HG03196 (cell line): ENCODE results near the gene ANKIB1.
"Not testable (repeated sequence)": the region's sequence is repeated elsewhere in the genome, so short reads cannot be mapped to it uniquely, and the experiment has no call there.

Source experiments
- ATAC-seq: cut with Tn5 transposase; IDR thresholded peaks from one replicate; pipeline ENCODE4 v1.9.1; 2021; ENCODE audit not compliant: unreplicated experiment

The ANKIB1 gene

DNA sequence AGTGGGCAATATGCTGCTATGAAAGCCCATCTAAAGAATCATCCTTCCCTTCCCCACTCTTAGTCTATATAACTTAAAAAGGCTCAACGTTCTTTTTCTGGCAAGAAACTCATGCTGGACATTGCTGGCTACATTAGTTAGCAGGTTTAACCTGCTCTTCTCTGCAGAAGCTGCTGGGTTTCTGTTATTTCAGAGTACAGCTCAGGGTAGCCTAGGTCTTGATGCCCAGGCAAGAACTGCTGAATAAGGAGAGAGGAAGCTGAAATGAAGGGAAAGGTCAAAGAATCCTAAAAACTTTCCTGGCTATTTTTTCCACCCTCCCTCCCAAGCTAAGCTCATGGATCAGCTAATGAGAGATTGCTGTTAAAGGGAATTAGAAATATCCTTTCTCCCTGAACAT is 79.4 kb downstream of the ANKIB1 start:
- no peak for ATAC-seq

- ATAC-seq, result no peak
Measured at GRCh38 chr7:92325858-92326257, 80.1 kb downstream of the ANKIB1 start.

- ATAC-seq, result no peak
Measured at GRCh38 chr7:92330835-92331438, 85.2 kb downstream of the ANKIB1 start.

DNA sequence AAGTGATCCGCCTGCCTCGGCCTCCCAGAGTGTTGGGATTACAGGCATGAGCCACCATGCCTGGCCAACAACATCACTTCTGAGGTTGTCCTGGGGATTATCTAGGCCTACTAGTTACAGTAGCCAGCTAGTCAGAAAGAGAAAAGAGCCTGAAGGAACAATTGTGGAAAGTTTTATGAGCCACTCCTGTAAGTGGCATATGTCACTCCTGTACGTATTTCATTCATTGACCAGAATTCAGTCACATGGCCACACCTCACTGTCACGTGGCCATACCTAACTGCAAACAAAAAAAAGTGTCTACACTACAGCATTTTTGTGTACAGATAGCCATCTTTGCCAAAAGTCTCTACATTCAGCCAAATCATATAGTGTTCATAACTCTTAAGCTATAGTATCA is 85.7 kb downstream of the ANKIB1 start:
- no peak for ATAC-seq

DNA sequence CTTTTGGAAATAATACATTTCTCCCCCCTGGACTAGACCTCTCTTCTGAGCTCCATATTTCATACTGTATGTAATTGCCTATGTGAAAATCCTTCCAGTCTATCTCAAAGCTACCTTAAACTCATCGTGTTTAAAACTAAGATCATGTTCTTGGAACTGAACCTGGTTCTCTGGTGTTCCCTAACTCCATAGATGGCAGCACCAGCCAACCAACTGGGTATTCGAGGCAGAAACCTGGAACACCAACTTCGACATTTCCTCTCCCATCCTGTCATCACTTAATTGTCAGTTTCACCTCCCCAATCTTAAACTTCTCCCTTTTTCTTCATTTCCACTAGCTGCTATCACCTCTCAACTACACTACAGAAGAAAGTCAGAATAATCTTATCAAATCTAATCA is 87.0 kb downstream of the ANKIB1 start:
- no peak for ATAC-seq

GRCh38 chr7:92333866-92334265 is 88.1 kb downstream of the ANKIB1 start:
- ATAC-seq, result no peak

- ATAC-seq, result no peak
Measured at GRCh38 chr7:92335574-92335973, 89.8 kb downstream of the ANKIB1 start.

DNA sequence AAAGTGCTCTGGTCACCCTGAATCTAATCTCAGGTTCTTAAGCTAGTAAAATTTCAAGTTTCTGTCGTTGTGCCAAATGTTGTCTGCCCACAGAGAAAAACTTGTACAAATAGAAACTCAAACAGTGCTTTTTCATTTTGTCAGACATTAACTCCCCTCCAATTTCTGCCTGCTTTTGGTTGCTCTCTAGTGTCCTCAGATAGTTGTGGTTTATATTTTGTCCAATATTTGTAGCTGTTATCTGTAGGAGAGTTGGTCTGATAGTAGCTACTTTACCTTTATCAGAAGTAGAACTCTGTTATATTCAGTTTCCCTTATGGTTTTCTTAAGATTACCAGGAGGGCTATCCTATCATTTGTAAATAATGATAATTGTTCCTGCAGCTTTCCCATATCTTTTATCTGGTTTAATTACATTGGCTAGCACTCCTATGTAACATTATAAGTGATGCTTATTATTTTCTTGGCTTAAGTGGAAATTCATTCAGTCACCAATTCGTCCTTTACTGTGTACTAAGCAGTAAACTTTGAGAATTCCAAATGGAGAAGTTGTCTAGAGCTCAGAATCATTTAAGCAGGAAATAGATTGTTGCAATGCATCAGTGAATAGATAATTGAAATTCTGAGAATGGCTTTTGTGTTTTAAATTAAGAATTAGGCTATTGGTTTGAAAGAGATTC is 91.0 kb downstream of the ANKIB1 start:
- no peak for ATAC-seq

GRCh38 chr7:92340016-92340415 is 94.2 kb downstream of the ANKIB1 start:
- no peak for ATAC-seq

GRCh38 chr7:92343714-92344113 is 97.9 kb downstream of the ANKIB1 start:
- ATAC-seq, result no peak

DNA sequence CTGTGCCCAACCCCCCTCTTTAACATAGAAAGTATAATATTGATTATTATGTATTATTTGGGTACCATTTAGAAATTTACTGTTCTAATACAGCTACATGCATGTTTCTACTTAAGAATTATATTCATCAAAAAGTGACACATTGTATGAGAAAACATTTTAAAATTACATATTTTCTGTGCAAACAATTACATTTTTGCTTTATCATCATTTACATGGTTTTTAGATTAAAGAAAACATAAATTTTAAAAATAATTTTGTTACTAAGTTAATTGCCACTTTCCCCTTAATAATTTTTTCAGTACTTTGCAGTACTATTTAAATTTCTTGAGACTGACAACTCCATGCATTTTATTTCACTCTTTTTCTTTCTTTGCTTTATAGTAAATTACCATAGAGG is 106.2 kb downstream of the ANKIB1 start:
- ATAC-seq, result no peak

- no peak for ATAC-seq
Measured at GRCh38 chr7:92354214-92354613, 108.4 kb downstream of the ANKIB1 start.

- no peak for ATAC-seq
Measured at GRCh38 chr7:92356406-92356805, 110.6 kb downstream of the ANKIB1 start.

GRCh38 chr7:92357260-92357659 is 111.5 kb downstream of the ANKIB1 start:
- no peak for ATAC-seq

GRCh38 chr7:92359179-92359578 is 113.4 kb downstream of the ANKIB1 start:
- not testable (repeated sequence) for ATAC-seq

GRCh38 chr7:92359801-92360200 is 114.0 kb downstream of the ANKIB1 start:
- no peak for ATAC-seq

- no peak for ATAC-seq
Measured at GRCh38 chr7:92360387-92360786, 114.6 kb downstream of the ANKIB1 start.

DNA sequence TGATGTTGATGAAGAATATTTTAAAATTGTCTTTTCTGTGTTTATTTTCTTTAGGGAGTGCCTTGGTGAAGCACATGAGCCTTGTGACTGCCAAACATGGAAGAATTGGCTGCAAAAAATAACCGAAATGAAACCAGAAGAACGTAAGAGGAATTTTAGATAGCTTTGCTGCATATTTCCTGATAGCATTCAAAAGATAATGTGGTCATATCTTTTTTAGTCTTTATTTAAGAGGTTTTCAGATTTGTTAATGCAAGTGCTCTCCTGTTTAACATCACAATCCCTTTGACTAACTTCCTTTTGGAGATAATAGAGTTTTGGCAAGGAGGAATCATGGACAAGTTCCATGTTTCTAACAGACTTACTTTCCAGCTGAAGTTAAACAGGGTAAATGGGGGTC is 116.4 kb downstream of the ANKIB1 start:
- no peak for ATAC-seq

DNA sequence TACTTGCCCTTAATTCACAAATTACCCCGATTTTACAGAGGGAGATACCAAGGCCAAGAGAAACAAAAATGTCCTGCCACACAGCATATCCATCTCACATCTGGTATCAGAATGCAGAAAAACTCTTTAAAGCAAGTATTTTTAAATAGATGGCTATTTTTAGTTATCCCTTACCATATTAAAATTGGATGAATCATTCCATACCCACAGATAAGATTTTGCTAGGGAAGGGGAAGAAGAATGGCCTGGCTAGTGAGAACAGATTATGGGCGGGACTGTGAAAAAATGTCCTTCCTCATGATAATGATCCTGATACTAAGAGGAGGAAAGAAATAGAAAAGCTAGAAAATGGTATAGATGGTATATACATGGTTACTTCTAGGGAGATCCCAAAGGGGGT is 121.0 kb downstream of the ANKIB1 start:
- ATAC-seq, result no peak

GRCh38 chr7:92368741-92369140 is 123.0 kb downstream of the ANKIB1 start:
- no peak for ATAC-seq

DNA sequence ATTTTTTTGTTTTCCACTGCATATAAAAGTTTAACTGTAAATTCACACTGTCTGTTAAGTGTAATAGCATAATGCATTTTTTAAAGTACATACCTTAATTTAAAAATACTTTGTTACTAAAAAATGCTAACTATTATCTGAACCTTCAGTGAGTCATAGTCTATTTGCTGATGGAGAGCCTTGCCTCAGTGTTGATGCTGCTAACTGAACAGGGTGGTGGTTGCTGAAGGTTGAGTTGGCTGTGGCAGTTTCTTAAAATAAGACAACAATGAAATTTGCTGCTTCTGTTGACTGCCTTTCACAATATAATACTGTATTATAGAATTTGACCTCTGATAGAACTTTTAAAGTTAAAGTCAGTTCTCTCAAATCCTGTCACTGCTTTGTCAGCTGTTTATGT is 129.2 kb downstream of the ANKIB1 start:
- ATAC-seq, result no peak

DNA sequence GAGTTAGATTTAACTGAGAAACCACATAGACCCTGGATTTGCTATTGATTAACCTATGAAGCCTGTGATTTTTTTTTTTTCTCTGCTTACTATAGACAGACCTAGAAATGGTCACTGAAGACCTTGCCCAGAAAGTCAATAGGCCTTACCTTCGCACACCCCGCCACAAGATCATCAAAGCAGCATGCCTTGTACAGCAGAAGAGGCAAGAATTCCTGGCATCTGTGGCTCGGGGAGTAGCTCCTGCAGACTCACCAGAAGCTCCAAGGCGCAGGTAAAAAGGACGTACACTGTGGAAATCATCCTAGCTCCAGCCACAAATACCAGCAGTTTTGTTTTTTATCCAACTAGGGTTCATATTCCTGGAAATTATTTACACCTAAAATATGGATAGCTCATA is 145.3 kb downstream of the ANKIB1 start:
- no peak for ATAC-seq

GRCh38 chr7:92397542-92397941 is 151.8 kb downstream of the ANKIB1 start:
- no peak for ATAC-seq
